Activated CD4-positive, alpha-beta T cell treated with anti-CD3 and anti-CD28 coated beads for 48 hours (primary cell): ENCODE data around the gene DSPP.
"Not testable (repeated sequence)": the region's sequence is repeated elsewhere in the genome, so short reads cannot be mapped to it uniquely, and the experiment has no call there.

ENCODE experiments used
- DNase-seq: peaks from one replicate; pipeline ENCODE4 v3.0.0-alpha.2; 2020

Gene DSPP

DNA sequence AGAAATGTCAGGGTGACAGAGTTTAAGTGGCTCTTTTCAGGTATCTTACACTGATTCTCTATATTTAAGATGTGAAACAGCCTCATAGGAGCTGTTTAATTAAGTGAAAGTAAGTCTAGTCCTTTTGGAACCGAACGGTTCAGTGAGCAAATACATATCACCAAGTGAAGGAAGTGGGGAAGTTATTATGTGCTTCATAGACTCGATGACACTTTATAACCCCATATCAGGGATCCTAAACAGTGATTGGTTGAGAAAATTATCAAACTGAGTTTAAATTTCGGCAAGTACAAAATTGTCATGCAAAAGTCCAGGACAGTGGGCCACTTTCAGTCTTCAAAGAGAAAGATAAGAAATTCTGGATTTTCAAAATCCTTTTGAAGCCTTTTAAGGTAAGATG, at the start of gene DSPP:
Gene DSPP (plus strand): TSS at position 301 of the 400 bp plus-strand sequence. CDS start 2,380 bp downstream, outside the sequence.
- no peak for DNase-seq

DNA sequence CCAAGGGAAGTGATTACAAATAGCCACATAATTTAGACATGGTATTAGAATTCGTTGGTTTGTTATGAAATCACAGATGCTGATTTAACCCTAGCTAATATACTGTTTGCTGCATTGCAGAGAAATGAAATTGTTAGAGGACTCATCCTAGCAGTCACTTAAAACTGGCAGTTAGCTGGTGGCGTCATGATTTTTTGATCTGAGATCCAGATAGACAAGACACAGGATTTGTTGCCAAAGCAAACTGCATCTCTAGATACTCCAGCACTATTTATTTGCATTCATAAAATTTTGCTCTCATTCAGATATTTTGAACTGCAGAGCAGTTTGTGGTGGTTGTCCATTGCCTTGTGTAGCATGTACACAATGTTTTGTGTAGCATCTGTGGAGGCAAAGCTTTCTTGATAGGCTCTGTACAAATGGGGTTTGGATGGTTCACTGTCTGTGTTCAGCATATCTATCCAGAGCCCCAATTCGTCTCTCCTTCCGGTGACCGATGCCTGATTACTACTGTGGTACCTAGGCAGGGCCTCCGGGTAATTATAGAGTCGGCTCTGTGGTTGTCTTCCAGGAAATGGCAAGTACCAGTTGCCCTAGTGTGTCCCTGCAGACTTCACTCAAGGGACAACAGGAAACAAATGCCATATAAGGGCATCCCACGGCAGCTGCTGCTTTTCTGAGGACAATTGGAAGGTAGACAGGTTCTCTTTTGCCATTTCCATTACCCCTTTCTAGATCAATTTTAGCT, 49.1 kb upstream of the DSPP start:
- DNase-seq, result peak; percentile 46

DNA sequence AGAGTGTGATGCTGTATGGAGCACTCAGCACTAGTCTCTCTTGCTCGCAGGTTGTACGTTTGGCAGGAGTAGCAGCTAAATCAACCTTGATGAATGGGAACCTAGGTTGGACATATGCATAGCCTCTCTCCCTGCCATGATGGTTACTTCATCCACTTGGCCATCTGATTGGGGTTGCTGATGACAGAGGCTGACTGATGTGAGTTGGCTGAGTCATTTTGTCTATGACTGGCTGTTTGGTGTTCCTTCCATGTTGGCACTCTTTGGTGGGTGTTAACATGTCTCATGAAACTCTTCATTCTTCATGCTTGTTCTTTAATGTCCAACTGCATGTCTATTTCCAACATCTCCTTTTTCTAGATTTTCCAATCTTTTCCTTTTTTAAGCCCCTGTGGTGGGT, 47.5 kb upstream of the DSPP start:
- DNase-seq, result no peak

DNA sequence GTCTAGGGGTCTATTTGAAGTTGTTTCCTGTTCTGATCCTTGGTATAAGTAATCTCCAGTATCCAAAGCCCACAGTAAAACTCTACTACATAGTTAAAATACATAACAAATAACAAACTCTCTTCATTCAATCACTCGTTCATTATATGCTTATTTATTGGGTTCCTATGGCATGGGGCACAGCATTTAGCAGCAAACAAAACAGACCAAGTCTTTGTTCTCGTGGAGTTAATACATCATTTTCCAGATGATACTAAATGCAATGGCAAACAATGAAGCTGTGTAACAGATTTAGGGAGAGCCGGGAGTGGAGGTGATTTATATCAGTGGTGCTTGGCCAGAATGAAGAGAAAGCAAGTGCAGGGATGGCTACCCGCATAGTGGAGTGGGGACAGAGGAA, 42.6 kb upstream of the DSPP start:
- no peak for DNase-seq

DNA sequence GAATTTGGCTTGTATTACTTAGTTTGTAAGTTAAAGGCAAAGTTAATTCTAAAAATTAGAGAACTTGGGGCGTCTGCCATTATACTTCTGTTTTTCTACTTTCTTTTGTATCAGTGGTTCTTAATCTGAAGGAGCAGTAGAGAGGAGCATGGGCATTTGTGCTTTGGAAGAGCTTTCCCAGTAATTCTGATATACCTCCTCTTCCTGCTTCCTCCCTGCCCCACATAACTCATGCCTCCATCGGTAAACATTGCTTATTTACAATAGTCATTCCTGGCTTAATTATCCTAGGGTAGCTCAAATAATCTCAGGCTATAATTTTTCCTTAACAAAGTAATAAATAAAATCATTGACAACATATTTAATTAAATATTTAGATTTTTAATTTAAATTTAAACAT, 42.1 kb upstream of the DSPP start:
- DNase-seq, result no peak

DNA sequence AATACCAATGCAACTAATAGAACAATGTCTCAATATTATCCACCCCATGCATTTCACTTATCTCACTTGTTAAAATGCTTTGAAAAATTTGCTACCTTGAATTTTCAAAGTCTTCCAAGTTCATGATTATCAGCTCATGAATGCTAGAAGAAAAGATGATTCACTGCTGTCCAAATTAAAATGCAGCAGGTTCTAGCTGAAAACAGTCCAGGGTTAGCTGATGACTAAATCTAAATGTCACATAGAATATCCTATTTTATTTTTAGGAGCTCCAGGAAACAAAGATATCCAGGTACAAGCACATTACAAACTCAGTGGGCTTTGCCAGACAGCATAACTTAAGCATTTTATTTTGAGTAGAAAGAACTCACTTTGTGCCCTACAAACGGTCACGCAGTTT, 41.1 kb upstream of the DSPP start:
- no peak for DNase-seq

DNA sequence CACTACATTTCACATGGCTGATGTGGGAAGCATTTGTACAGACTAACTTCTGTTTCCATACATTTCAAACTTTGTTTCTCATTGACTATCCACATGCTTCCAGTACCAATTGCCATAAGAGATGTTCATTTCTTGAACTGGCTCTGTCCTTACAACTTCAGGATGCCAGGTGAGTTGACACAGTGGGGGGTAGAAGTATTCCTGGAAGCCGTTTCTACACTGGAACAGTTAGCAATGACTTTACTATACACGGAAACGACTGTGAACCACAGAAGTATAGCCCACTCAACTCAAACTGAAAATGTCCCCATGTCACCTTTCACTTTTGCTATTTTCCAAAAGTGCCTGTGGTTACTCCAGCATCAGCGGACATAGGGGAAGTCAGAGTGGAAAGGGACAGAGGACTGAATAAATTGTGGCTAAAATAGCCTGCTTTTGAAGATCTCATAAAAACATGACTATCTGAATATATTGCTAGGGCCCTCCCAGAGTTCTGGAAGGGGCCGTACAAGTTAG, 38.0 kb upstream of the DSPP start:
- DNase-seq, result no peak

DNA sequence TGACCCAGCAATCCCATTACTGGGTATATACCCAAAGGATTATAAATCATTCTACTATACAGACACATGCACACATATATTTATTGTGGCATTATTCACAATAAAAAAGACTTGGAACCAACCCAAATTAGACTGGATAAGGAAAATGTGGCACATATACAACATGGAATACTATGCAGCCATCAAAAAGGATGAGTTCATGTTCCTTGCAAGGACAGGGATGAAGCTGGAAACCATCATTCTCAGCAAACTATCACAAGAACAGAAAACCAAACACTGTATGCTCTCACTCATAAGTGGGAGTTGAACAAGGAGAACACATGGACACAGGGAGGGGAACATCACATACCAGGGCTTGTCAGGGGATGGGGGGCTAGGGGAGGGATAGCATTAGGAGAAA, 34.0 kb upstream of the DSPP start:
- not testable (repeated sequence) for DNase-seq

DNA sequence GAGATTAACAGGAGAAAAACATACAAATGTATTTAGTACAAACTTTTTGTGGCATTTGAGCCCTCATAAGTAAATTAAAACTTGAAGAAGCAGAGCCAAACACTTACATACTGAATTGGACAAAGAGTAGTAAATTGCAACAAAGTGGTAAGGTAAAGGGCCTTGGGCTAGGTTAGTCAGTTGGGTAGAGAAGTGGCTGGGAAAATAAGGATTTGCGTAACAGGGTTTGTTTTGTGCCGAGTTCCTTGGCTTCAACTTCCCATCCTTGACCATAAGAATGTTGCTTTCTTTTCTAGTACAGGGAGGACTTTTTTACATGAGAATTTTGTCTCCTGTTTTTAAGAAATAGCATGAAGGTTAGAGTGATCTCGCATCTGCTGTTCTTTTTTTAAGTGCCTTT, 33.3 kb upstream of the DSPP start:
- no peak for DNase-seq

DNA sequence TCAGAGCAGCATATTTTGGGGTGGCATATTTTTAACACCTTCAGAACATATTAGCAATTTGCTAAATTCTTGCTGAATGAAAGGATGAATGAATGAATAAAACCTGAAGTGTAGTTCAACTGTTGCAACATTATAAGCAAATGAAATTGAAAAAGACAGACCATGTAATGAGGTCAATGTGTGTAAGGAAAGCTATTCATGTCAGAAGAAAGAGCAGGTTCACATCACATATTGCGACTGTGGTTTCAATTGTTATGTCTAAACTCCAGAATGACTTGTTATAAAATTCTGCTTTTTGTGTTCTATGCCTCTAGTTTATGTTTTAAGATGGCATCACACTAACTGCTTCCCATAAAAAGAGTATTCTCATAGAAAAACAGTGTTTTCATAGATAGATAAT, 32.9 kb upstream of the DSPP start:
- DNase-seq, result no peak

DNA sequence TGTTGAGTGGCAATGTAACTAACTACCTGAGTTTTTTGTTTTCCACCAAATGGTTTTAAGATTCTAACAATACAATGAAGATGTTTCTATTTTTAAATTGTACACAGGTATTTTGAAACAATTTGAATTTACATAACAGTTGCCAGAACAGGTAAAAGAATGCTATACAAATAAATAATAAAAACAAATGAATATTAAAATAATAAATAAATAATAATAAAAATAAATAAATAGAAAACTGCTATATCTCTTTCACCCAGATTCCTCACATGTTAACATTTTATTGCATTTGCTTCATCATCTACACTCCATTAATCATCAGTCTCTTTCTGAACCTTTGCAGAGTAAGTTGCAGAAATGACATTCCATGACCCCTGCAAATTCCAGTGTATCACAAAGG, 32.3 kb upstream of the DSPP start:
- DNase-seq, result no peak

DNA sequence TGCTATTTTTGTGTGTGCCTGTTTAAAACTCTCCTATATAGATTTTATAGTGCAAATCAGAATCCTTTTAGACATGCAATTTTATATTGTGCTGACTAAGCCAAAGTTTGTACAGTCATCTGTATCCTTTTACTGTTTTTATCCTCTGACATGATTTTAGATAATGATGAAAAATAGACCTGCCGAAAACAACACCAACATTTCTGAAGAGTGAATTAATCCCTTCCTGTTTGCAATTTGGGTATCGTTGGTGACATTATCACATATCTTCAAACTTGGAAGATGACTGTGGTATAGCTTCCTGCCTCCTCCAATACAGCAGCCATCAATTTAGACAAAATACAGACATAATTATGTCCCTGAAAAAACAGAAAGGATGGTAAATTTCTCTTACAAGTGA, 28.9 kb upstream of the DSPP start:
- no peak for DNase-seq

DNA sequence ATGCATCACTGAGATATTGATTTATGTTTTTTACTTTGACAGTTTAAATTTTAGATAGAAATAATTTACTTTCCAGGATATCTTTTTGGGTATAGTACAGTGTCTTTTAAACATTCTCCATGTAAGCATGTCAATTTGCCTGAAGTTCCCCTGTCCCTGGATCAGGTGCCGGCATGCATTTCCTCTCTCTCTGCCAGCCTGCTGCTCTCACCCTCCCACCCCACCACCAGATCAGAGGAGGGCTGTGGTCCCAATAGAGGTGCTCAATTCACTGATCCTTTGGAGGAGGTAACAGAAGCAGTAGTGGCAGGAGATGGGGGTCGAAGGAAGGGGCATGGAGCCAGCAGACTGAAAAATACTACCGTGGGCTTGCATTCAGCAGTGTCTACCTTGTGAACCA, 28.3 kb upstream of the DSPP start:
- DNase-seq, result no peak

DNA sequence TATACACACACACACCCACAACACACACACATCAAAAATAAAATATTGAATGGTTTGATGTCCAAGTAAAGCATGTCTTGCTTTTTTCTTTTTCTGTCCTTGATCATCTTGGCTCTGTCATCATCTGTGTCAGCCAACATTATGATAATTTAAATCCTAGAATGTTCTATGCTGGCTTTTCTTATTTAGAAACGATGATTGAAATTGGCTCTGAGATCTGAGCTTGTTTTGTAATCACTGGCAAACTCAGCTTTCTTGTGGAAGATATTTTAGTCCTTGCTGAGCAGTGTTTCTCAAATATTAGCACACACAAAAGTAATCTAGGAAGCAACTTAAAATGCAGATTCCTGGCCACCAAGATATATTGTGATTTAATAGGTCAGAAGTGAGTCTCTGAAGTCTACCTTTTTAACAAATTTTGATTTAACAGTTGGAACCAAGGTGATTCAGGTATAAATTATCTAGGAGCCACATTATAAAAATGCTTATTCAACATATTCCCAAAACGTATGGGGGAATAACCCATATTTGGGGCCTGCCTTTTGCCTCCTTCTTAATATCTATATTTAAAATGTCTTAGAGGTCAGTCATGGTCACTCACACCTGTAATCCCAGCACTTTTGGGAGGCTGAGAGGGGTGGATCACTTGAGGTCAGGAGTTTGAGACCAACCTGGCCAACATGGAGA, 24.0 kb upstream of the DSPP start:
- DNase-seq, result no peak

DNA sequence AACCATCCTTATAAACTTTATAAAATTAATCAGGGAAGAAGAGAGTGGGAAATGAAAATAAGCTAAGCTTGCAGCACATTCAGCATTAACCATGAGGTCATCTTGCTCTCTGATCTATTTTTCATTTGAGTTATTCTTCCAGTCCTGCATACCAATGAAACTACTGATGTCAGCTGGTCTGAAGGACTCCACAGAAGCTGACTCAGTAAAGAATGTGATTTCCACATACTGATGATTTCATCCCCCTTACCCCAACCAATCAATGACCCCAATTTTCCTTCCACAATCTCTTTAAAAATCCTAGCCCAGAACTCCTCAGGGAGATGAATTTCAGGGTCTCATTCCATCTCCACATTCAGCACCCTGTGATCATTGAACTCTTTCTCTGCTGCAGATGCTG, 18.8 kb upstream of the DSPP start:
- no peak for DNase-seq

DNA sequence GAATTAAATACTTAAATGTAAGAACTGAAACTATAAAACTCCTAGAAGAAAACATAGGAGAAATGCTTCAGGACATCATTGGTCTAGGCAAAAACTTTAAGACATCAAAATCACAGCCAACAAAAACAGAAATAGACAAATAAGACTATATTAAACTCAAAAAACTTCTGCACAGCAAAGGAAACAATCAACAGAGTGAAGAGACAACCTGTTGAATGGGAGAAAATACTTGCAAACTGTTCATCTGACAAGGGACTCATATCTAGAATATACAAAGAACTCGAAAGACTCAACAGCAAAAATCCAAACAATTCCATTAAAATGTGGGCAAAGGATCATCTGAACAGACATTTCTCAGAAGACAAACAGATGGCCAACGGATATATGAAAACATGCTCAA, 16.2 kb upstream of the DSPP start:
- DNase-seq, result no peak

DNA sequence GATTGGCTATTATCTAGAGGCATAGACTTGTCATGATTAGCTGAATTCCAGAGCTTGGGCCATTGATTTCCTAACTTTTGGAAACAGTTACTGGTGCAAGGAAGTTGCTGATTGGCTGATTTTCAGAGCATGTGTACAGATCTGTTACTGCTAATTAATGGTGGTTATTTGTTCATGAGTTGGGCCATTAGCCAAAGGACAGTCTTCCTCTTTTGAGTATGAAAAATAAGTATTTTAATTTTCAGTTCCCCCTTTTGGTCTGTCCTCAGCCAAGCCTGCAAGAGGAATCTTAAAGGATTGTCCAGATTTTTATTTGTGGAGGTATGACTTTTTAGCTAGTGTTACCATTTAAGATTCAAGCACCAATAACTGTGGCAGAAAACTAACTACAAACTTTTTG, 7.0 kb upstream of the DSPP start:
- no peak for DNase-seq

DNA sequence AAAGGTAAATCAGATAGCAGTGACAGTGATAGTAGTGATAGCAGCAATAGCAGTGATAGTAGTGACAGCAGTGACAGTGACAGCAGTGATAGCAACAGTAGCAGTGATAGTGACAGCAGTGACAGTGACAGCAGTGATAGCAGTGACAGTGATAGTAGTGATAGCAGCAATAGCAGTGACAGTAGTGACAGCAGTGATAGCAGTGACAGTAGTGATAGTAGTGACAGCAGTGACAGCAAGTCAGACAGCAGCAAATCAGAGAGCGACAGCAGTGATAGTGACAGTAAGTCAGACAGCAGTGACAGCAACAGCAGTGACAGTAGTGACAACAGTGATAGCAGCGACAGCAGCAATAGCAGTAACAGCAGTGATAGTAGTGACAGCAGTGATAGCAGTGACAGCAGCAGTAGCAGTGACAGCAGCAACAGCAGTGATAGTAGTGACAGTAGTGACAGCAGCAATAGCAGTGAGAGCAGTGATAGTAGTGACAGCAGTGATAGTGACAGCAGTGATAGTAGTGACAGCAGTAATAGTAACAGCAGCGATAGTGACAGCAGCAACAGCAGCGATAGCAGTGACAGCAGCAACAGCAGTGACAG, 6.1 kb downstream of the DSPP start:
- DNase-seq, result no peak

DNA sequence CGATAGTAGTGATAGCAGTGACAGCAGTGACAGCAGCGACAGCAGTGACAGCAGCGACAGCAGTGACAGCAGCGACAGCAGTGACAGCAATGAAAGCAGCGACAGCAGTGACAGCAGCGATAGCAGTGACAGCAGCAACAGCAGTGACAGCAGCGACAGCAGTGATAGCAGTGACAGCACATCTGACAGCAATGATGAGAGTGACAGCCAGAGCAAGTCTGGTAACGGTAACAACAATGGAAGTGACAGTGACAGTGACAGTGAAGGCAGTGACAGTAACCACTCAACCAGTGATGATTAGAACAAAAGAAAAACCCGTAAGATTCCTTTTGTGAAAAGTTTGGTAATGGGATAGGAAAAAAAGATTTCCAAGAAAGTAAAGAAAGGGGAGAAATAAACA, 7.9 kb downstream of the DSPP start:
- no peak for DNase-seq

DNA sequence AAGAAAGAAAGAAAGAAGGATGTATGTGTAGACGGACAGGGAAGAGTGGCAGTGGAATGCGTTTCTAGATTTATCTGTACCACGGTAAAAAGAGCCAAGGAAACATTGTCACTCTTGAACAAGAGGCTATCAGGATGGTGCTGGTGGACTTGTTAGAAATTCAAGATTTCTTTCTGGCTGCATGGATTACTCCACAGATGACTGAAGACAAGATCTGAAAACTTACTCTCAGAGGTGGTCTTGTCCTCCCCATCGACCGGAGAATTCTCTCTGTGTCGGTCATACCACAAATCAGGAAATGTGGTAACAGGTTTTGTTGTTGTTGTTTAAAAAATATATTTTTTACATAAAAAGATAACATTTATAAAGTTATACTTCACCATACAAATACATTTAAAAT, 11.8 kb downstream of the DSPP start:
- DNase-seq, result no peak

DNA sequence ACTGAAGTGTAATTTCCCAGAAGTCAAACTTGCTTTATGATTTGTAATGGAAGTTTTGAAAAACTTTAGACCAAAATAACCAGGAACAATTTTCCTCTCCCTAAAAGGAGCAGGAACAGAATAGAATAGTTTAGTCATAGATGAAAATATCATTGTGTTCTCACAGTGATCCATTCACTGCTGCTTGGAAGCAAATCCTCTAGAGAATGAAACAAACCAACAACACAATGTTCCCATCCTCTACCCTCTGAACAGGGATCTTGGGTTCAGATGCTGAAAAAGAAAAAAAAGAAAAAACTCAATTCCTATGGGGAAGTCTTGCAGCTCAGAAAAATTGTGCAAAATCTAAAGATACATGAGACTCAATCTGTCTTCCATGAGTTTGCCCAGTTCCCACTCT, 12.2 kb downstream of the DSPP start:
- no peak for DNase-seq

DNA sequence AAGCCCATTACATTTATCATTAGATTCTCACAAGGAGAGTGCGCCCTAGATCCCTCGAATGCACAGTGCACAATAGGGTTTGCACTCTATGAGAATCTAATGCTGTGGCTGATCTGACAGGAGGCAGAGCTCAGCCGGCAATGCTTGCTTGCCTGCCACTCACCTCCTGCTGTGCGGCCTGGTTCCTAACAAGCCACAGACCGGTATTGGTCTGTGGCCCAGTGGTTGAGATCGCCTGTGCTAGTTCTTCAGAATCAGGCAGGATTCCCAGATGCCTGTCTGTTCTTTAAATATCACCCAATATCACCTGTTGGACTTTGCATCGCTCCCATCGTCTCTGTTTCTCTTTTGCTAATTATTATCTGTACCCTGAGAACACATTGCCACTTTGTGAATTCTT, 14.0 kb downstream of the DSPP start:
- no peak for DNase-seq

DNA sequence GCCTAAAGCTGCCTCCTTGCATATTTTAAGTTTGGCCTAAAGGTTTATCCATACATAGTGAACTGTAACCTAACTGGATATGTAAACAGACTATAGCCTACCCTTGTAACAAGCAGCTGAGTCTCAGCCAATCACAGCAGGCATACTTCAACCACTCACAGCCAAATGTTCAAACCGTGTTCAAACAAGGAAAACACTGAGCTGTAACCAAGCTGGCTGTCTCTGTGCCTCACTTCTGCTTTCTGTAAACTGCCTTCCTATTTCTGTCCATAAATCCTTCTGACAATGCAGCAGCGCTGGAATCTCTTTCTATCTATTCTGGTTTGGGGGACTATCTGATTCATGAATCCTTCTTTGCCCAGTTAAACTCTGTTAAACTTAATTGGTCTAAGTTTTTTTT, 16.4 kb downstream of the DSPP start:
- DNase-seq, result no peak

DNA sequence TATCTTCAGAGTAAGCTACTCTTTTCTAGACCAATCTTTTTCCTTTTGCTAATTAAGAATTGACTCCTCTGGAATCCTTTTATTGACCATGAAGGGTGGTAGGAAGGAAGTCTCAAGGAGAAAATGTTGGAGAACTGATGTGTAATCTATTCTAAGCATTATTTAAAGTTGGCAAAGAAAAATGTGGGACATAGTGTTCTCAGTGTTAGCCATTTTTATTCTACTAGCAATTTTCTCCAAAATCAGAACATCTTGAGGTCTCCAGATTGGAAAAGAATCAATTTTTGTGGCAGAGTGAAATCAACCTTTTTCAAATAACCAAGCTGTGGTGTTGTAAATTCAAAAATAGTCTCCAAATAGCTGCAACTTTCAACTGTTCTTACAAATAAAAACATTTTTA, 23.3 kb downstream of the DSPP start:
- DNase-seq, result no peak
